ENCODE results near the gene DOP1A.

Gene DOP1A

DNA sequence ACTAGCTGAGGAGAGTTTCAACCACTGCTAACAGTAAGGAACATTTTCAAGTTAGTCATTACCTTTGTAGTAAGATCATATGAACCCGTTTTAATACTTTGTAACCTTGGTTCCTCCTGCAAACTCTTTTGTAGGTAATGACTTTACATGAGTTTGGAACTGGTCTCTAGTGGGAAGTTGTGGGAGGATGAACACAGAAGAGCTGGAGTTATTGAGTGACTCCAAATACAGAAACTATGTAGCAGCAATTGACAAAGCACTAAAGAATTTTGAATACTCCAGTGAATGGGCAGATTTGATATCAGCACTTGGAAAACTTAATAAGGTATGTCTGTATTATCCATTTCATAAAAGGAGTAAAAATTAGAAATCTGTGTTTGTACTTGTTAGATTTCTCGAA lies 29.3 kb downstream of the DOP1A start:
- H2AFZ ChIP-seq (ENCODE audit: low read depth, low read length) = no peak overlapping the region
- H3K9me3 ChIP-seq (ENCODE audit: low read length) = no peaks in the 10 kb centered on the region
- H3K36me3 ChIP-seq (ENCODE audit: insufficient read depth, low read length) = peaks cover 5% of the 10 kb centered on the region
- H3K4me1 ChIP-seq (ENCODE audit: insufficient read depth, low read length) = no peaks in the 10 kb centered on the region
- no peaks in the 10 kb centered on the region for H3K27me3 ChIP-seq (ENCODE audit: insufficient read depth, low read length)
- H3K4me3 ChIP-seq (ENCODE audit: low read length) = no peak overlapping the region

DNA sequence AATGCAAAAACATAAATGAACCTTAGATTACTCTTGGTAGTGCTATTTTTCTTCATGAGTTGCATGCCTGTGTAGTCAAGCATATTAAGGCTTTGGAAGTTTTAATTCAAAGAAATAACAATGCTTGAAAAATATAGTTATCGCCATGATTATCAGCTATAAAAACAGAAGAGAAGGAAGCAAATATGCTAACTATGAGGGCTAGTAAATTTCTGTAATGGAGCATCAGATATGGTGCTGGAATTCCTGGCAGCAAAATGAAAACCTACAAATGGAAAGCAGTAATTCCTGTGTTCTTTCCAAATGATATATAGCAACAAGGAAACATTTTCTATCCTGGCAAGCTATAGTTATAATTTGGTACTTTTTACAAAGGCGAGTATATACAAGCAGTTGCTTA lies 29.7 kb downstream of the DOP1A start:
- no peaks in the 10 kb centered on the region for H3K27me3 ChIP-seq (ENCODE audit: insufficient read depth, low read length)
- no peak overlapping the region for H3K4me3 ChIP-seq (ENCODE audit: low read length)
- peaks cover 9% of the 10 kb centered on the region for H3K36me3 ChIP-seq (ENCODE audit: insufficient read depth, low read length)
- H3K9me3 ChIP-seq (ENCODE audit: low read length) = no peaks in the 10 kb centered on the region
- H2AFZ ChIP-seq (ENCODE audit: low read depth, low read length) = no peak overlapping the region
- H3K4me1 ChIP-seq (ENCODE audit: insufficient read depth, low read length) = no peaks in the 10 kb centered on the region

DNA sequence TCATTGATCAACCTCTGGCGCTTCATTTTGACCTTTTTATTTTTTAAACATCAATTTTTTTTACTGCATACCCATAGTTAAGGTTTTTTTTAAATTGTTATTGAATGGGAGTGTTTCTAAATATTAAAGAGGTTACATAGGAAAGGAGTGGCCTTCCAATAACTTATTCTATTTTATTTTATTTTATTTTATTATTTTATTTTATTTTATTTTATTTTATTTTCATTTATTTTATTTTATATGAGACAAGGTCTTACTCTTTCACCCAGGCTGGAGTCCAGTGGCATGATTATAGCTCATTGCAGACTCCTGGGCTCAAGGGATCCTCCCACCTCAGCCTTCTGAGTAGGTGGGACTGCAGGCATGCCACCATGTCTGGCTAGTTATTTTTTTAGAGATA lies 30.2 kb downstream of the DOP1A start:
- Histone ChIP-seq H3K9me3 (ENCODE audit: low read length) (no peaks in the 10 kb centered on the region), H3K4me3 (ENCODE audit: low read length) (no peak overlapping the region), H3K36me3 (ENCODE audit: insufficient read depth, low read length) (peaks cover 12% of the 10 kb centered on the region), H3K27me3 (ENCODE audit: insufficient read depth, low read length) (no peaks in the 10 kb centered on the region), H3K4me1 (ENCODE audit: insufficient read depth, low read length) (no peaks in the 10 kb centered on the region), H2AFZ (ENCODE audit: low read depth, low read length) (no peak overlapping the region)

DNA sequence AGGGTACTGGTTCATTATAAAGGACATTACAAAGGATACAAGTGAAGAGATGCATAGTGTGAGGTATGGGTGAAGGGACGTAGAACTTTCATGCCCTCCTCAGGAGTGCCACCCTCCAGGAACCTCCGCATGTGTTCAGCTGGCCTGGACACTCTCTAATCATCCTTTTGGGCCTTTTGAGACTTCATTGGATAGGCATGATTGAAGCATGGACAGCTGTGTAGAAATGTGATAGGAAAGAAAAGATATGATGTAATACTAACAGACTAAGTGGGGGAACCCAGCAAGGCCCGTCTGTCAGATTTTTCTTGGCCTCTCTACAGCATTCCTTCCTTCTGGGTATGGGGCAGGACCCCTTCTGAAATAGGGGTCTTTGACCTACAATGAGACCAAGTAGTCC lies 31.1 kb downstream of the DOP1A start:
- Histone ChIP-seq H2AFZ (ENCODE audit: low read depth, low read length) (no peak overlapping the region), H3K27me3 (ENCODE audit: insufficient read depth, low read length) (no peaks in the 10 kb centered on the region), H3K4me1 (ENCODE audit: insufficient read depth, low read length) (no peaks in the 10 kb centered on the region), H3K4me3 (ENCODE audit: low read length) (no peak overlapping the region), H3K9me3 (ENCODE audit: low read length) (no peaks in the 10 kb centered on the region), H3K36me3 (ENCODE audit: insufficient read depth, low read length) (peaks cover 14% of the 10 kb centered on the region)

DNA sequence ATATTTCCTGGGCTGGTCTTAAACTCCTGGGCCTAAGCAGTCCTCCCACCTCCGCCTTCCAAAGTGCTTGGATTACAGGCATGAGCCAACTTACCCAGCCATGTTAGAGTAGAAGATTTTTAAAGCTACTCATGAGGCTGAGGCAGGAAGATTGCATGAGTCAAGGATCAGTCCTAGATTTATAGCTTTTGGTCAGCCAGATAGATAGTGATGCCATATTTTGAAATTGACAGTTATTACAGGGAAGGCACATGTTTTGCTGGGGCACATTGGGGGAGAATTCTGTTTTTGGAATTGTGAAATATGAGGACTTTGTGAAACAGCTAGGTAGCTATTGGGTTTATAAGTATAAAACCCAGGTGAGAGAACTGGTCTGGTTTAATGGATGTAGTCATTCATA lies 40.9 kb downstream of the DOP1A start:
- Histone ChIP-seq H3K27me3 (ENCODE audit: insufficient read depth, low read length) (no peaks in the 10 kb centered on the region), H3K4me3 (ENCODE audit: low read length) (no peak overlapping the region), H3K4me1 (ENCODE audit: insufficient read depth, low read length) (no peaks in the 10 kb centered on the region), H2AFZ (ENCODE audit: low read depth, low read length) (no peak overlapping the region), H3K9me3 (ENCODE audit: low read length) (no peaks in the 10 kb centered on the region), H3K36me3 (ENCODE audit: insufficient read depth, low read length) (peaks cover 26% of the 10 kb centered on the region)

DNA sequence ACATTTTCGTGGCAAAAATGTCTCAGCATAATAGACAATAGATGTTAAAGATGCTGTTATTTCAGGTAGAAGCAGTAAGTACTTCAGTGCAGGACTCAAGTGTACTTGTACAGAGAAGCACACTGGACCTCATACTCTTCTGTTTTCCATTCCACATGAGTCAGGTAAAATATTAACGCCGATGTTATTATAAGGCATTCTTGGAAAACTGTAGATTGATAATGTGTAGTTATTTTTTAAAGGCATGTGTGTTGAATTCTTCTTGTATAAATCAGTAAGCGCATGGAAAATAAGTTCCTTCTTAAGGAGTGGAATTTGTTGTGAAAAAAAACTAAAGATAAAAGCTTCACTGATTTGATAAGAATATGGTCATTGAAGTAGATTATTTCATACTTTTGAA lies 45.8 kb downstream of the DOP1A start:
- H3K4me1 ChIP-seq (ENCODE audit: insufficient read depth, low read length) = no peaks in the 10 kb centered on the region
- no peak overlapping the region for H2AFZ ChIP-seq (ENCODE audit: low read depth, low read length)
- H3K9me3 ChIP-seq (ENCODE audit: low read length) = no peaks in the 10 kb centered on the region
- H3K36me3 ChIP-seq (ENCODE audit: insufficient read depth, low read length) = peaks cover 24% of the 10 kb centered on the region
- no peaks in the 10 kb centered on the region for H3K27me3 ChIP-seq (ENCODE audit: insufficient read depth, low read length)
- no peak overlapping the region for H3K4me3 ChIP-seq (ENCODE audit: low read length)

DNA sequence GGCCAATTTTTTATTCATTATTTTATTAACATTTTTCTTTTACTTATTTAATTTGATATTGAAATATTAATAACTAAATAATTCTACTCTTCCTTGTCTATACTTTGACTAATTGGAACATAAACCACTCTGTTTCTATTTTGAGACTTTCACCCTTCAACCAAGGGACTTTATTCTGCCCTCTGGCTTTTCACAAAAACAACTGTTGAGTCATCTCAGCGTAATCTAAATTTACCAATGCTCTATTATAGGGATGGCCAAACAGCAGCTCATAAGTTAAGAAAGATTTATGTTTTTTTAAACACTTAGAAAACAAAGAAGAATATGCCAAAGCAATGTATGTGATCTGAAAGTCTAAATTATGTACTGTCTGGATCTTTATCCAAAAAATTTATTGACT lies 46.7 kb downstream of the DOP1A start:
- peaks cover 23% of the 10 kb centered on the region for H3K36me3 ChIP-seq (ENCODE audit: insufficient read depth, low read length)
- no peaks in the 10 kb centered on the region for H3K4me1 ChIP-seq (ENCODE audit: insufficient read depth, low read length)
- no peaks in the 10 kb centered on the region for H3K9me3 ChIP-seq (ENCODE audit: low read length)
- no peaks in the 10 kb centered on the region for H3K27me3 ChIP-seq (ENCODE audit: insufficient read depth, low read length)
- H3K4me3 ChIP-seq (ENCODE audit: low read length) = no peak overlapping the region
- H2AFZ ChIP-seq (ENCODE audit: low read depth, low read length) = no peak overlapping the region

DNA sequence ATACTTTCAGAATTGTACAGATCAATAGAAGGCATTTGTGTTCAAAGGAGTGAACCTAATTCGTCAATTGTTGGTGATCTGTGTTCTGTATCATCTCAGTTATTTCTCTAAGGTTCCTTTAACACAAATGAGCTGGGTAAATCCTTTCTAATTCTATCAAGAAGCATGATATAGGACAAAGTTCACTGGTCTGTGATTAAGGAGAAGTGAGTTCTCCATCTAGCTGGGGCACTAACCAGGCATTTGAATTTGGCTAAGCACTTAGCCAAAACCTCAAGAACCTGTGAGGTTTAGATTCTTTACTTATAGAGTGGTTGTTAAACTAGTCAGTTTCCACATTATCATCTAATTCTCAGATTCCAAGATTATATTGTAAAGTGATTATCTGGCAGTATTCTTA lies 50.3 kb downstream of the DOP1A start:
- H3K4me3 ChIP-seq (ENCODE audit: low read length) = no peak overlapping the region
- H3K9me3 ChIP-seq (ENCODE audit: low read length) = no peaks in the 10 kb centered on the region
- peaks cover 27% of the 10 kb centered on the region for H3K36me3 ChIP-seq (ENCODE audit: insufficient read depth, low read length)
- H3K27me3 ChIP-seq (ENCODE audit: insufficient read depth, low read length) = no peaks in the 10 kb centered on the region
- H2AFZ ChIP-seq (ENCODE audit: low read depth, low read length) = no peak overlapping the region
- no peaks in the 10 kb centered on the region for H3K4me1 ChIP-seq (ENCODE audit: insufficient read depth, low read length)

DNA sequence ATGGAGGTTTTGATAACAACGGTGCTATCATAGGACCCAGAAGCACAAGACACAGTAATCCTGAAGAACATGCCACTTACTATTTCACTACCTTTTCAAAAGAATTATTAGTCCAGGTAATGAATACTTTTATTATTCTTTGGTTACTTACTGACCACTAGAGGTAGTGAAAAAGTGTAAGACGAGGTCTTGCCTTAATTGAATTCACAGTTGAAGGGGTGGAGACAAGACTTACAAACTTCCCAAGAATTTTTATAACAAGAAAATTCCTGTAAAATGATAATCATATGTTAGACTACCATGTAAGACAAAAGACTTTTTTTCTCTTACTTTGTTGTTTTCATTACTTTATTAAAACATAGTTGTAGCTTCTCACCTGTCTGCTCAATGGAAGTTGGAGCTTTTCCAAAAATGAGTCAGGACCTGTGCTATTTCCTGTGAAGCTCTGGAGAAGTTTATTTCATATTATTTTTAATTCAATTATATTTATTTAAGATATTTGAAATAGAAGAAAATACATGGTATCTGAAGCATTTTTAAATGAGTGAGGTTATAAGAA lies 52.4 kb downstream of the DOP1A start:
- H3K4me3 ChIP-seq (ENCODE audit: low read length) = no peak overlapping the region
- H3K27me3 ChIP-seq (ENCODE audit: insufficient read depth, low read length) = no peaks in the 10 kb centered on the region
- H2AFZ ChIP-seq (ENCODE audit: low read depth, low read length) = no peak overlapping the region
- no peaks in the 10 kb centered on the region for H3K9me3 ChIP-seq (ENCODE audit: low read length)
- H3K4me1 ChIP-seq (ENCODE audit: insufficient read depth, low read length) = no peaks in the 10 kb centered on the region
- peaks cover 34% of the 10 kb centered on the region for H3K36me3 ChIP-seq (ENCODE audit: insufficient read depth, low read length)

DNA sequence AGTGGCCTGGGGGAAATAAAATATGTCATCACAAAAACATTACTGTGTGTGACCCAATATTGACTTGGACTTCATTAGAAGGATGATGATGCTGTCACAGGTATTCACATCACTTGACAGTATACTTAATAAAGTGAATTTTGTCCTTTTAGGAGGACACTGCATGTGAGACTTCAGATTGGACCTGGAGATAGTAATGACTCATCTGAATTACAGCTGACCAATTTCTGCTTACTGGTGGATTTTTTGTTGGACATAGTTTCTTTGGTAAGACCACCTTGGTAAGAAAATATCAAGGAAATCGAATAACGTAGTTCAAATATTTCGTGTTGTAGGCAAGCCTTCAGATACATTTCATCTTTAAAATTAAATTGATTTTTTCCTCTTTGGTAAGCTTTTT lies 57.1 kb downstream of the DOP1A start:
- no peaks in the 10 kb centered on the region for H3K4me1 ChIP-seq (ENCODE audit: insufficient read depth, low read length)
- no peak overlapping the region for H2AFZ ChIP-seq (ENCODE audit: low read depth, low read length)
- H3K27me3 ChIP-seq (ENCODE audit: insufficient read depth, low read length) = no peaks in the 10 kb centered on the region
- H3K4me3 ChIP-seq (ENCODE audit: low read length) = no peak overlapping the region
- peaks cover 65% of the 10 kb centered on the region for H3K36me3 ChIP-seq (ENCODE audit: insufficient read depth, low read length)
- no peaks in the 10 kb centered on the region for H3K9me3 ChIP-seq (ENCODE audit: low read length)

DNA sequence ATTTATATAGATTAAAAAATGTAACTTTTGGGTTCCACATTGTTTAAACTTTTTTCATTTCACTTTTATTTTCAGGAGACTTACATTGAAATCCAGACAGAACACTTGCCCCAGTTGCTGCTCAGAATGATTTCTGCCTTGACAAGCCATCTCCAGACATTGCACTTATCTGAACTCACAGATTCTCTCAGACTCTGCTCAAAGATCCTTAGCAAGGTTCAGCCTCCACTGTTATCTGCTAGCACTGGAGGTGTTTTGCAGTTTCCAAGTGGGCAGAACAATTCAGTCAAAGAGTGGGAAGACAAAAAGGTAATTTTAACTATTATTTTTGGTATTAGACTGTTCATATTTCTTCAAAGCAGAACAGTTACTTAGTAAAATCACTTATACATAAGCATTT lies 58.0 kb downstream of the DOP1A start:
- Histone ChIP-seq H3K36me3 (ENCODE audit: insufficient read depth, low read length) (peaks cover 68% of the 10 kb centered on the region), H3K9me3 (ENCODE audit: low read length) (no peaks in the 10 kb centered on the region)

DNA sequence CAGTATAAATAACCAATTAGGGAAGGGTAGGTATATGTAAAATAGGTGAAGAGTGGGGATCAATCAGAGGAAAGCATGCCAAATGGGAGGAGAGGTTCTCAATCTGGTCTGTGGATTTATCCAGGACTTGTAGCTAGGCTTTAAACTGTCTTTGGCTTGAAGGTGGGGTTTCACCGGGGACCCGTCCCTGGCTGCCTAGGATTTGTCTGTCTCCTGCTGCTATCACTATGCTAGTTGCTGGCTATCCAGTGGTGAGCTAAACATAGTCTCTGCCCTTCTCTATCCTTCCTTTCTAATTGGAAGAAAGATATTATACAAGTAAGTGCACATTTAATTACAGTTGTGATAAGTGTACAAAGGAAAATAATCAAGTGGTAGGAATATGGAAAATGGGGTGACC lies 58.8 kb downstream of the DOP1A start:
- Histone ChIP-seq H2AFZ (ENCODE audit: low read depth, low read length) (no peak overlapping the region), H3K9me3 (ENCODE audit: low read length) (no peaks in the 10 kb centered on the region), H3K36me3 (ENCODE audit: insufficient read depth, low read length) (peaks cover 68% of the 10 kb centered on the region), H3K27me3 (ENCODE audit: insufficient read depth, low read length) (no peaks in the 10 kb centered on the region), H3K4me3 (ENCODE audit: low read length) (no peak overlapping the region), H3K4me1 (ENCODE audit: insufficient read depth, low read length) (no peaks in the 10 kb centered on the region)

More for the DNA sequence above, 58.0 kb downstream of the DOP1A start:
- H2AFZ ChIP-seq (ENCODE audit: low read depth, low read length) = no peak overlapping the region
- no peaks in the 10 kb centered on the region for H3K4me1 ChIP-seq (ENCODE audit: insufficient read depth, low read length)
- H3K27me3 ChIP-seq (ENCODE audit: insufficient read depth, low read length) = no peaks in the 10 kb centered on the region
- no peak overlapping the region for H3K4me3 ChIP-seq (ENCODE audit: low read length)

DNA sequence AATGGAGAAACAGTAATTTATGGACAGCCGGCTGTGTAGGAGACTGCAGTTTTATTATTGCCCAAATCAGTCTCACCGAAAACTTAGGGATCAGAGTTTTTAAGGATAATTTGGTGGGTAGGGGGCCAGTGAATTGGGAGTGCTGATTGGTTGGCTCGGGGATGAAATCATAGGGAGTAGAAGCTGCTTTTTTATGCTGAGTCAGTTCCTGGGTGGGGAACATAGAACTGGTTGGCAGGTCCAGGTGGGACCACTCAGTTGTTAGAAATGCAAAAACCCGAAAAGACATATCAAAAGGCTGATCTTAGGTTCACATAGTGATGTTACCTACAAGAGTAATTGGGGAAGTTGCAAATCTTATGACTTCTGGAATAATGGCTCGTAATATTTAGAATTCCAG lies 59.3 kb downstream of the DOP1A start:
- Histone ChIP-seq H3K4me3 (ENCODE audit: low read length) (no peak overlapping the region), H3K4me1 (ENCODE audit: insufficient read depth, low read length) (no peaks in the 10 kb centered on the region), H3K27me3 (ENCODE audit: insufficient read depth, low read length) (no peaks in the 10 kb centered on the region), H3K9me3 (ENCODE audit: low read length) (no peaks in the 10 kb centered on the region), H2AFZ (ENCODE audit: low read depth, low read length) (no peak overlapping the region), H3K36me3 (ENCODE audit: insufficient read depth, low read length) (peaks cover 68% of the 10 kb centered on the region)

DNA sequence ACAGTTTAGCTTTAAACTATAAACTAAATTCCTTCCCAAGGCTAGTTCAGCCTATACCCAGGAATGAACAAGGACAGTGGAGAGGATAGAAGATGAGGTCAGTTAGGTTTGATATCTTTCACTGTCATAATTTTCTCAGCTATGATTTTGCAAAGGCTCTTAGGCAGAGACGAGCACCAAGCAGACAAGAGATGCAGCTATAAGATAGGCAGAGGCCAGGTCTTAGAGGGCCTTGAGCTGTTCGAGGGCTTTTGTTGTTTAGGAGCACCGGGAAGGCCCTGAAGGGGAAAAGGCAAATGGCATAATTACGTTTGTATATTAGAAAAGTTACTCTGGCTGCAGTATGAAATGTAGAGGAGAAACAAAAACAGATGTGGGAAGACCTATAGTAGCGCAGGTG lies 59.8 kb downstream of the DOP1A start:
- no peaks in the 10 kb centered on the region for H3K4me1 ChIP-seq (ENCODE audit: insufficient read depth, low read length)
- no peaks in the 10 kb centered on the region for H3K9me3 ChIP-seq (ENCODE audit: low read length)
- H3K27me3 ChIP-seq (ENCODE audit: insufficient read depth, low read length) = no peaks in the 10 kb centered on the region
- H3K4me3 ChIP-seq (ENCODE audit: low read length) = no peak overlapping the region
- no peak overlapping the region for H2AFZ ChIP-seq (ENCODE audit: low read depth, low read length)
- peaks cover 68% of the 10 kb centered on the region for H3K36me3 ChIP-seq (ENCODE audit: insufficient read depth, low read length)
